H1 (cell line): Measurements from ENCODE around the gene DUSP9. TPM values are rescaled to one million over a fixed set of nuclear protein-coding genes. Genes with fewer than 3 reads are reported as not detected.

ENCODE experiments used
- CTCF ChIA-PET: fragments of 300-600 bp; sonication (Branson Sonifier 250); formaldehyde crosslinking; loops from one replicate; lab custom pipeline; 2021; ENCODE audit not compliant: partially characterized antibody; lab: Charles Lee
- POLR2A ChIA-PET: fragments of 300-600 bp; sonication (Branson Sonifier 250); formaldehyde crosslinking; loops from one replicate; lab custom pipeline; 2021; ENCODE audit warnings: inconsistent platforms; ENCODE audit not compliant: partially characterized antibody; lab: Charles Lee
- DNase-seq, 2 experiments: peaks; one replicate each; pipeline versions ENCODE4 v3.0.0 to v3.0.0-alpha.2; 2010 to 2022; ENCODE audit warnings: low spot score in 2 of 2, low read depth in 1 of 2, mixed read lengths in 1 of 2
- FAIRE-seq: peaks from 2 replicates; lab custom pipeline; 2011; peaks lifted over from hg19 to GRCh38; lab: Jason Lieb, UNC
- H2AFZ ChIP-seq: 2 replicates; pipeline ENCODE4 v1.8.1; 2012; ENCODE audit warnings: low read length, inconsistent platforms
- H2AK5ac ChIP-seq: 2 replicates; pipeline ENCODE4 v1.6.1; 2013; ENCODE audit warnings: low read depth, low read length
- H2BK120ac ChIP-seq: replicated peaks from 2 replicates; pipeline ENCODE3; 2013; ENCODE audit warnings: low read depth, low read length, inconsistent platforms
- H2BK12ac ChIP-seq: 2 replicates; pipeline ENCODE4 v1.6.1; 2013; ENCODE audit warnings: low read depth, low read length
- H2BK15ac ChIP-seq: 2 replicates; pipeline ENCODE4 v1.6.1; 2013; ENCODE audit warnings: low read length
- H2BK20ac ChIP-seq: 2 replicates; pipeline ENCODE4 v1.6.1; 2013; ENCODE audit warnings: low read length
- H2BK5ac ChIP-seq: 2 replicates; pipeline ENCODE4 v1.6.1; 2013; ENCODE audit warnings: low read depth, low read length
- H3K14ac ChIP-seq: 2 replicates; pipeline ENCODE4 v1.6.1; 2013; ENCODE audit warnings: inconsistent platforms; ENCODE audit not compliant: insufficient read length
- H3K18ac ChIP-seq: 2 replicates; pipeline ENCODE4 v1.6.1; 2013; ENCODE audit warnings: low read length; ENCODE audit errors: extremely low read depth
- H3K23ac ChIP-seq: 2 replicates; pipeline ENCODE4 v1.6.1; 2013; ENCODE audit warnings: inconsistent platforms; ENCODE audit not compliant: insufficient read length
- H3K23me2 ChIP-seq: 2 replicates; pipeline ENCODE4 v1.6.1; 2013; ENCODE audit warnings: low read depth, low read length
- H3K27ac ChIP-seq: 2 replicates; pipeline ENCODE4 v1.6.1; 2011; ENCODE audit warnings: low read depth, low read length, inconsistent platforms
- H3K27me3 ChIP-seq, 4 experiments: replicated peaks in 1 of 4; 1 replicate in 1 of 4; 2 replicates in 3 of 4; pipeline versions ENCODE4 v1.6.1 to v1.8.1; 2011 to 2013; ENCODE audit warnings: low read length in 3 of 4, mild to moderate bottlenecking in 3 of 4, inconsistent platforms in 2 of 4, mixed read lengths in 2 of 4, moderate library complexity in 1 of 4; ENCODE audit not compliant: control insufficient read depth in 3 of 4, insufficient read depth in 3 of 4; ENCODE audit errors: extremely low read depth in 1 of 4
- H3K36me3 ChIP-seq, 4 experiments: 2 replicates each; pipeline versions ENCODE4 v1.6.1 to v1.8.1; 2011 to 2013; ENCODE audit warnings: mild to moderate bottlenecking in 4 of 4, low read length in 3 of 4, moderate library complexity in 2 of 4, control low read depth in 1 of 4, inconsistent platforms in 1 of 4; ENCODE audit not compliant: insufficient read depth in 4 of 4, control insufficient read depth in 2 of 4
- H3K4ac ChIP-seq: replicated peaks from 2 replicates; pipeline ENCODE3; 2013; ENCODE audit warnings: low read length, low read depth, mixed read lengths, inconsistent platforms; ENCODE audit not compliant: insufficient read length
- H3K4me1 ChIP-seq, 4 experiments: replicated peaks in 1 of 4; 1 replicate in 1 of 4; 2 replicates in 3 of 4; pipeline versions ENCODE4 v1.6.1 to v1.8.1; 2011 to 2013; ENCODE audit warnings: low read length in 3 of 4, inconsistent platforms in 2 of 4, mixed read lengths in 1 of 4; ENCODE audit not compliant: insufficient read depth in 4 of 4, control insufficient read depth in 3 of 4
- H3K4me2 ChIP-seq, 2 experiments: 2 replicates each; pipeline versions ENCODE4 v1.6.1 to v1.8.1; 2011 to 2013; ENCODE audit warnings: low read depth in 2 of 2, low read length in 2 of 2, control low read depth in 1 of 2, inconsistent platforms in 1 of 2, mild to moderate bottlenecking in 1 of 2; ENCODE audit not compliant: insufficient read depth in 1 of 2
- H3K4me3 ChIP-seq, 4 experiments: fragments of 200-600, 300-600 bp in 1 of 4; sonication (generic), shearing (Covaris generic), sonication (Bioruptor Twin) in 1 of 4; 2 replicates each; pipeline versions ENCODE4 v1.5.1 to v1.8.1; 2011 to 2016; ENCODE audit warnings: low read length in 4 of 4, low read depth in 3 of 4, control low read depth in 2 of 4, inconsistent platforms in 2 of 4, mild to moderate bottlenecking in 2 of 4, mixed read lengths in 1 of 4, moderate library complexity in 1 of 4; ENCODE audit not compliant: insufficient read depth in 2 of 4; ENCODE audit errors: extremely low read depth in 1 of 4
- H3K56ac ChIP-seq: replicated peaks from 2 replicates; pipeline ENCODE3; 2013; ENCODE audit warnings: low read depth, mild to moderate bottlenecking, mixed read lengths, low read length, inconsistent platforms; ENCODE audit not compliant: insufficient read length
- H3K79me1 ChIP-seq: 2 replicates; pipeline ENCODE4 v1.6.1; 2013; ENCODE audit warnings: low read depth, low read length, control low read depth
- H3K79me2 ChIP-seq, 2 experiments: 2 replicates each; pipeline versions ENCODE4 v1.6.1 to v1.8.1; 2012 to 2013; ENCODE audit warnings: low read length in 2 of 2, mild to moderate bottlenecking in 2 of 2, inconsistent platforms in 1 of 2; ENCODE audit not compliant: insufficient read depth in 2 of 2, control insufficient read depth in 1 of 2
- H3K9ac ChIP-seq, 4 experiments: replicated peaks in 1 of 4; 1 replicate in 1 of 4; 2 replicates in 3 of 4; pipeline versions ENCODE4 v1.6.1 to v1.8.1; 2011 to 2013; ENCODE audit warnings: low read depth in 3 of 4, low read length in 3 of 4, control low read depth in 2 of 4, mild to moderate bottlenecking in 2 of 4, moderate library complexity in 2 of 4, inconsistent platforms in 1 of 4; ENCODE audit errors: extremely low read depth in 1 of 4
- H3K9me3 ChIP-seq, 2 experiments: 2 replicates each; pipeline versions ENCODE4 v1.6.1 to v1.8.1; 2012 to 2013; ENCODE audit warnings: mild to moderate bottlenecking in 2 of 2, moderate library complexity in 2 of 2, control low read depth in 1 of 2, inconsistent platforms in 1 of 2, low read depth in 1 of 2, low read length in 1 of 2, mixed read lengths in 1 of 2; ENCODE audit not compliant: insufficient read depth in 2 of 2
- H4K20me1 ChIP-seq, 2 experiments: replicated peaks in 1 of 2; 2 replicates each; pipeline versions ENCODE3 to v1.8.1; 2011 to 2013; ENCODE audit warnings: inconsistent platforms in 2 of 2, low read length in 2 of 2, mild to moderate bottlenecking in 1 of 2; ENCODE audit not compliant: insufficient read depth in 2 of 2, control insufficient read depth in 1 of 2
- H4K5ac ChIP-seq: 2 replicates; pipeline ENCODE4 v1.6.1; 2013; ENCODE audit warnings: low read length, low read depth, mixed read lengths, inconsistent platforms; ENCODE audit not compliant: insufficient read length
- H4K8ac ChIP-seq: 2 replicates; pipeline ENCODE4 v1.8.0; 2013; ENCODE audit warnings: mild to moderate bottlenecking, moderate library complexity, low read length, inconsistent platforms; ENCODE audit not compliant: insufficient read depth; ENCODE audit errors: extremely low read depth
- H4K91ac ChIP-seq: replicated peaks from 2 replicates; pipeline ENCODE3; 2013; ENCODE audit warnings: low read length, mixed read lengths, inconsistent platforms; ENCODE audit not compliant: insufficient read length
- POLR2A ChIP-seq, 2 experiments: IDR thresholded peaks; 1 replicate in 1 of 2; 2 replicates in 1 of 2; pipeline ENCODE4 v1.6.1; 2011; ENCODE audit warnings: low read depth in 2 of 2, low read length in 2 of 2, mild to moderate bottlenecking in 2 of 2; ENCODE audit errors: control extremely low read depth in 1 of 2
- RBBP5 ChIP-seq: IDR thresholded peaks from 2 replicates; pipeline ENCODE4 v1.7.1; 2012; ENCODE audit warnings: low read depth, mild to moderate bottlenecking, inconsistent platforms, low read length, moderate library complexity, borderline replicate concordance
- WGBS, 2 experiments: shearing (Covaris generic) in 1 of 2; methylation state at CpG; one replicate each; pipeline versions ENCODE4 v1.1.6 to v1.1.7; 2013 to 2015; ENCODE audit warnings: low lambda C conversion rate in 2 of 2, mixed read lengths in 2 of 2, inconsistent platforms in 1 of 2, low coverage in 1 of 2, missing lambda C conversion rate in 1 of 2; ENCODE audit not compliant: insufficient replicate concordance in 2 of 2, insufficient coverage in 1 of 2, insufficient read length in 1 of 2; ENCODE audit errors: extremely low coverage in 1 of 2, missing lambda C conversion rate in 1 of 2; 5-methylcytosine and 5-hydroxymethylcytosine counted together
- polyA plus RNA-seq, 7 experiments: library from polyadenylated mRNA; depleted of rRNA in 3 of 7; stranded (reverse) in 5 of 7; unstranded in 2 of 7; fragments of >200 nt in 5 of 7; fragments of 200-250 nt in 2 of 7; gene quantifications; 1 replicate in 5 of 7; 2 replicates in 1 of 7; 4 replicates in 1 of 7; pipeline versions ENCODE4 v1.2.1 to v1.2.3, GENCODE V29; 2011 to 2013; ENCODE audit warnings: missing spikeins in 2 of 7, mixed read lengths in 2 of 7
- total RNA-seq: library from RNA; stranded (reverse); fragmentation: NEBNext Ultra II Directional; extraction: Animal tissue kit (Norgen Biotek cat#: 25700); gene quantifications from 2 replicates; pipeline ENCODE4 v1.2.1, GENCODE V29; 2021

Gene DUSP9
- total and polyA plus RNA-seq, 2 of the 8 experiments (the other 6 are each of a cell fraction or from before 2014, with no cell fraction given), result 0.80 to 1.1 TPM

DNA sequence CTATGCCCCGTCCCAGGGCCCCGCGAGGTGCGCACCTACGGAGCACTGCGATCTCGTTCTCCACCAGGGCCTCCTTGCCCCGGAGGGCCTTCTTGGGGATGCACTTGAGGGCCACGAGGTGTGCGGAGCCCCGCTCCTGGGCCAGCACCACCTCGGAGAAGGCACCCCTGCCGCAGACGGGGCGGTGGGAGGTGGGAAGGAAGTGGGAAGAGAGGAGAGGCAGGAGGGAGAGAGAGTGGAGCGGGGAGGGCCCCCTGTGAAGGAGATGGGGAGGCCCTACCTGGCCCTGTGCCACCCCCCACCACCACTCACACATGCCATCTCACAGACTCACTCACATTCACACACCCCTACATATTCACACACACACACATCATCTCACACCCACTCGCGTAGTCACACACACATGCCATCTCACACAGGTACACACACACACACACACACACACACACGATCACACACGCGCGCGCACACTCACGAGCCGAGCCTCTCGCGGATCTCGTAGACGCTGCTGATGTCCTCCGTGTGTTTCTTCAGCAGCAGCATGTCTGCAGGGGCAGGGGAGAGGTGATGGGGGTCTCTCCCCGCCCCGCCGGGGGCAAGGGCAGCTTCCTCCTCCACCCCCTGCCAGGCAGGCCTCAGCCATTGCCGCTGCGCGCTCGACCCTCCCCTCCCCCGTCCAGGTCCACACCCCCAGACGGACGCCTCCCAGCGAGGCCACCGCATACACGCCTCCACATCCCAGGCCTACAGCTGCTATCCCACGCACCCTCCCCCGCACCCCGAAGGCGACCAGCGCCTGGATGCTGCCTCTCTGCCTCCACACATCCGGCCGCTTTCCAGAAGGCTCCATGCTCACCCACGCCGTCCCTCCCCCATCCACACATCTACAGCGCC lies 25.8 kb downstream of the DUSP9 start:
- WGBS, 2 experiments, result no CpG with 5 or more reads among the region's 53 CpGs
- Histone ChIP-seq H3K79me1 (no peaks in the 10 kb centered on the region), H3K4me3 (peak overlapping the region in 2 of 4 experiments; percentile 17 to 45; a peak in 4 of 8 replicates), H4K20me1 (no peaks in the 10 kb centered on the region), H3K9ac (no peak overlapping the region), H4K91ac (peak overlapping the region; percentile 74), H2BK5ac (no peak overlapping the region), H3K36me3 (no peaks in the 10 kb centered on the region), H3K4me2 (peak overlapping the region; percentile 33 to 38; a peak in 3 of 4 replicates), H3K23me2 (no peaks in the 10 kb centered on the region; the same call in 1 of the 2 replicates), H2AK5ac (no peak overlapping the region), H2AFZ (no peak overlapping the region), H3K4ac (no peak overlapping the region), H3K18ac (no peak overlapping the region; the same call in 1 of the 2 replicates), H3K23ac (no peak overlapping the region), H3K9me3 (no peaks in the 10 kb centered on the region), H2BK120ac (no peak overlapping the region), H2BK20ac (no peak overlapping the region; the same call in 1 of the 2 replicates), H3K27ac (no peak overlapping the region), H3K56ac (no peak overlapping the region), H2BK15ac (no peak overlapping the region), H4K8ac (no peak overlapping the region; the same call in 1 of the 2 replicates), H3K79me2 (no peaks in the 10 kb centered on the region), H3K4me1 (peaks cover 0 to 8% (median 2%) of the 10 kb centered on the region in 4 experiments; a peak in 4 of 7 replicates), H2BK12ac (no peak overlapping the region), H4K5ac (no peak overlapping the region), H3K27me3 (peaks cover 0 to 2% (median under 1%) of the 10 kb centered on the region in 4 experiments; a peak in 2 of 7 replicates), H3K14ac (no peak overlapping the region)
- FAIRE-seq, result no peak
- CTCF ChIA-PET, result interaction anchor here (0.8 to 28.7 kb wide), 3 partner anchors 11 to 28 kb away, joined by 3 to 408 read pairs (median 10); partner anchors contain the start of gene DUSP9
- DNase-seq, result no peak
- POLR2A ChIA-PET, result interaction anchor here (1.6 kb wide), 1 partner anchor 14 kb away, joined by 7 read pairs; the partner anchor contains the start of gene SLC6A8
- TF ChIP-seq RBBP5 (no peak), POLR2A (IDR thresholded peaks at IDR 0.05; ENCODE audit: control extremely low read depth in 1 of 2, low read depth in 2 of 2, low read length in 2 of 2) (no peak)
